Activated CD4-positive, alpha-beta T cell treated with anti-CD3 and anti-CD28 coated beads for 24 hours (primary cell): Measurements from ENCODE around the gene COL5A3.
"Not testable (repeated sequence)": the region's sequence is repeated elsewhere in the genome, so short reads cannot be mapped to it uniquely, and the experiment has no call there.

Experiments used
- DNase-seq, 2 donors: peaks; one replicate each; pipeline ENCODE4 v3.0.0-alpha.2; 2020; ENCODE audit warnings: low read depth in 2 of 2

Gene COL5A3

GRCh38 chr19:9971166-9971897, 39.0 kb downstream of the COL5A3 start:
- no peak for DNase-seq

- no peak for DNase-seq
Observed at GRCh38 chr19:9970481-9970880, 39.8 kb downstream of the COL5A3 start.

GRCh38 chr19:9969688-9969975, 40.7 kb downstream of the COL5A3 start:
- no peak for DNase-seq

- DNase-seq, result no peak
Observed at GRCh38 chr19:9968820-9969687, 41.2 kb downstream of the COL5A3 start.

- no peak for DNase-seq
Observed at GRCh38 chr19:9967326-9967725, 43.0 kb downstream of the COL5A3 start.

GRCh38 chr19:9966448-9966847, 43.9 kb downstream of the COL5A3 start:
- no peak for DNase-seq

- DNase-seq, result no peak
Observed at GRCh38 chr19:9966024-9966423, 44.3 kb downstream of the COL5A3 start.

DNA sequence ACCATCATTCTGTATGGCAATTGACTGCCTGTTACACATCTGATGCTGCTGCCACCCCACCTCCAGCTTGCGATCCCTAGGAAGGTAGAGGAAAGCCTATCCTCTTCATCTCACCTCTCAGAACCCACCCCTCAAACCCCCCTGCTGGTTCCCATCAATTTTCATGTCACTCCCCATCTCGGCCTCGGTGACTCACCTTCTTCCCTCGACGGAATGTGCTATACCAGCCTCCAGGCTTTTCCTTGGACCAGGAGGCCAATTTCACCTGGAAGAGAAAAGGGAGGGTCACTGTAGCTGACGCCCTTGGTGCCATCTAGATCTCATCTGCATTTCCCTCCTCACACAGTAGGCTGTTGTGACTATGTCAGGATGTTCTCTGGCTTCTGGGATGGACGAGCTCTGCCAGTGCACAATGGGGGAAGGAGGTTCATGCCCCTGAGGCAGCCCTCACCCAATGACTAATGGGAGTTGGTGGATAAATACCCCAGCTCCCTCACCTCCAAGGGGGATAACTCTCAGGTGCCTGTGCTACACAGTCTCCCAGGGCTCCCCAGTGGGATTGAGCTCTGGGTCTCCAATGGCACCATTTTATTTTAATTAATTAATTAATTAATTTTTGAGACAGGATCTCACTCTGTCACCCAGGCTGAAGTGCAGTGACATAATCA, 47.5 kb downstream of the COL5A3 start:
- DNase-seq, result no peak

DNA sequence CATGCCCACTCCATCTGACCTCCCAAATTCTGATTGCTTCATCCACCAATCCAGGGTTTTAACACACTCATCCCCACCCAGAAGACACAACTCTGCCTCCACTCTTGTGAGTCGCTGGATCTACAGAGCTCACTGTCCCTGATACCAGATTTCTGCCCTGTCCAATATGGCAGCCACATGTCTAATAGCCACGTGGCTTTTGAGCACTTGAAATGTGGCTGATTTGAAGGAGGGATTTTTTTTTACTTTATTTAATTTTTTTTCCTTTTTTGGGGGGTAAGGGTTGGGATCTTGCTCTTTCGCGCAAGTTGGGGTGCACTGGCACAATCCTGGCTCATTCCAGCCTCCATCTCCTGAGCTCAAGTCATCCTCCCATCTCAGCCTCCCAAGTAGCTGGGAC, 49.2 kb downstream of the COL5A3 start:
- no peak for DNase-seq

DNA sequence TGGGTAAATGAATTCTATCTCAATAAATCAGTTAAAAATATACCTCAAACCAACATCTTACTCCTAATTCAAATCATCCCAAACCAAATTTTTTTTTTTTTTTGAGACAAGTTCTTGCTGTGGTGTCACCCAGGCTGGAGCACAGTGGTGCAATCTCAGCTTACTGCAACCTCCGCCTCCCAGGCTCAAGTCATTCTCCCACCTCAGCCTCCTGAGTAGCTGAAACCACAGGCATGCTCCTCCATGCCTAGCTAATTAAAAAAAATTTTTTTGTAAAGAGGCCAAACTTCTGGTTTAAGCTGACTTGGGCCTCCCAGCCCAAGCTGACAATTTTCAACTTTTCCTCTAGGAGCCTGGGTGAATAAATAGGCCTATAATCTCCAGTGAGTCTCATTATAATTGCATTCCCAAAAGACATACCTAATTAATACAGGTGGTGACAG, 51.9 kb downstream of the COL5A3 start:
- DNase-seq, result no peak

GRCh38 chr19:9956956-9957355, 53.3 kb downstream of the COL5A3 start:
- DNase-seq, result no peak

- no peak for DNase-seq
Observed at GRCh38 chr19:9953802-9954542, 56.3 kb downstream of the COL5A3 start.

GRCh38 chr19:9952276-9952675, 58.0 kb downstream of the COL5A3 start:
- no peak for DNase-seq

DNA sequence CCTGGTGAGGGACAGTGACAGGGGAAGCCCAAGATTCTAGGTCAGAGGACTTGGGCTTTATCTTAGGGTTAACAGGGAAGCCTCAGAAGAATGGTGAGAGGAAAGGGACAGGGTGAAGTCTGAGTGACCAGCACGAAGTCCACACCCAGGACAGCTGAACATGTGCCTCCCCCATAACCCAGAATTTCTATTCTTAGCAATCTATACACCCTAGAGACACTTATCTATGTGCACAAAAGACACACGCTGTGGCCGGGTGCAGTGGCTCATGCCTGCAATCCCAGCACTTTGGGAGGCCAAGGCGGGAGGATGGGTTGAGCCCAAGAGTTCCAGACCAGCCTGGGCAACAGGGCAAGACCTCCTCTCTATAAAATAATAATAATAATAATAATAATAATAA, 62.9 kb downstream of the COL5A3 start:
- no peak for DNase-seq

- not testable (repeated sequence) for DNase-seq
Observed at GRCh38 chr19:9946528-9947125, 63.7 kb downstream of the COL5A3 start.

DNA sequence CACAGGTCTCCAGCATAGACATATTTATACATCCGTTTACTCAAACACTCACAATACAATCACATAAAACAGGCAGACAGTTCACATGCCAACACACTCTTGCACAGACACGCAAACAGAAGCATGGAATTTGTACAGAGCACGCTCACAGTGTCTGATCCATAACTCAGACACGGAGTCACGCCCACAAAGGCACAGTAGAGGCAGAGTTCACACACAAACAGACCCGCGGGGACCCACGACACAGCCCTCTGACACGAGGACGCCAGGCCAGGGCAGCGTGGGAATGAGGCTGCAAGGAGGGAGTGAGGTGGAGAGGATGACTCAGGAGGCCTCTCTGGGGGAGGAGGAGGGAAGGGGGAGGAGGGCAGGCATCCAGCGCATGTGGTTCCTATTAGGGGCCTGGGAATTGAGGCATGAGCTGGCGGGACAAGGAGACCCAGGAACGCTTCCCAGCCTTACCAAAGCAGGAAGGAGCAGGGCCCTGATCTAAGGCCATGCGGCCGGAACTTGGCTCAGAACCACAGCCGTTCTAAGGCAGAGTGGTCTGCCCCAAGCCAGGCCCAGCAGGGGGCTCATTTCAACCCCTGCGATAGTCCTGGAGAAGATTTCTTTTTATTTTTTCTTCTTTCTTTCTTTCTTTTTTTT, 64.9 kb downstream of the COL5A3 start:
- DNase-seq, result no peak

- DNase-seq, result no peak
Observed at GRCh38 chr19:9943744-9944143, 66.6 kb downstream of the COL5A3 start.

DNA sequence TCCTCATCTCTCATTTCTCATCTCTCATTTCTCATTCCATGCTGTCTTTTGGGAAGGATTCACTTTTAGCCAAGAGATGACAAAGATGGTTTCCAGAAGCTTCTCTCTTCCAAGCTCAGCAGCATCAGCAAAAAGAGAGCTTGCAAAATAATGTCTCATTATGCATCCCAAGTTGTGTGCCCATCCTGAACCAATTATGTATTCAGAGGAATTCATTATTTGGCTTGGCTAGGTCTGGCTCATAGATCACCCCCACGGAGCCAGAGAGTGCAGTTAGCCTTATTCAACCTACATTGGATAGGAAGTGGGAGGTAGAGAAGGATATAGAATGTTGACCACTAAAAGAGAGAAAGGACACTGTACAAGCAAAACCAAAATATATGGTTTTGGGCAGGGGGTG, 68.6 kb downstream of the COL5A3 start:
- no peak for DNase-seq

- no peak for DNase-seq
Observed at GRCh38 chr19:9941231-9941630, 69.1 kb downstream of the COL5A3 start.

GRCh38 chr19:9940778-9941177, 69.5 kb downstream of the COL5A3 start:
- no peak for DNase-seq

- no peak for DNase-seq
Observed at GRCh38 chr19:9939301-9939913, 70.9 kb downstream of the COL5A3 start.
